ENCODE results near the gene TBC1D3G.
"Not testable (repeated sequence)": the region's sequence is repeated elsewhere in the genome, so short reads cannot be mapped to it uniquely, and the experiment has no call there.

Gene TBC1D3G

DNA sequence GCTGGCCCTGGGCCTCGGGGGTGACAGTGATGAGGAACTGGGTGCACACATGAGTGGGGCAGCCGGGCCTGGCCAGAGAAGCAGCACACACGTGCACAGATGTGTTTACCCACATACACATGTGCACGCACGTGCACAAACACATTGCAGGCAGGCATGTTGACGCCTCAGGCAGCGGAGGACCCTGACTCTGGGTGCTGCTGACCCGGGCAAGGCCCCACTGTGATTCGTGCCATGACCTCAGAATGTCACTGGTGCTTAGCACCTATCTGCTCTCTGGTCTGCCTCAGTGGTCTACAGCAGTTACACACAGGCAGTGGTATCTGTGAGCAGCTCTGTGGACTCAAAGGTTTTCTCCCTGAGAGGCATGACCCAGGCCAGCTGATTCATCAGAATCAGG, at the start of gene TBC1D3G:
TBC1D3G (plus strand) TSS at position 301 of the 400 bp plus-strand sequence. CDS start 1,528 bp downstream, outside the sequence.
- not testable (repeated sequence) for DNase-seq (ENCODE audit: low read depth)

DNA sequence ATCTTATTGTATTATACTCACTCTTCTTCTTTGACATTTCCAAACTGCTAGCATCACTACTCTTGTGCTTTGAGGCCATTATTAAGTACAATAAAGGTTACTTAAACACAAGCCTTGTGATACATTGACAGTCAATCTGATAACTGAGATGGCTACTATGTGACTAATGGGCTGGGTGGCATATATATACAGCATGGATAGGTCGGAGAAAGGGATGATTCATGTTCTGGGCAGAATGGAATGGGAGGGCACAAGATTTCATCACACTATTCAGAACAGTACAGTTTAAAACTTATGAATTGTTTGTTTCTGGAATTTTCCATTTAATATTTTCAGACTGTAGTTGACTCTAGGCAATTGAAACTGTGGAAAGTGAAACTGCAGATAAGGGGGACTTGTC, 40.4 kb upstream of the TBC1D3G start:
- not testable (repeated sequence) for DNase-seq (ENCODE audit: low read depth)

DNA sequence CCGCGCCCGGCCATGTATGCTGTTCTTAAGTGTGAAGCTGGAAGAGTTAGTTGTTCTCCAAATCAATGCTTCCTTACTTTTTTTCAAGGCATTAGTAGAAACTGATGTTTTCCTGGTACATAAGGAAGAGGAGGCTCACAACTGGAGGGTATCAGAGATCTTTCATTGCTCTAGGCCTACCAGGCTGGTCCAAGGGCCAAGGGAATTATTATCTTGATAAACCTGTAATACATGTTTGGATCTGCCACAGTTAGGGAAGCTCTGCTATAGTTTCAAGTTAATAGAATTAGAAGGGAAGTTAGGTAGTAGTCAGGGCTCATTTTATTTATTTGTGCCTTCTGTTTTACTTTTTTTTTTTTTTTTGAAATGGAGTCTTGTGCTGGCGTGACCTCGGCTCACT, 39.5 kb upstream of the TBC1D3G start:
- not testable (repeated sequence) for DNase-seq (ENCODE audit: low read depth)

DNA sequence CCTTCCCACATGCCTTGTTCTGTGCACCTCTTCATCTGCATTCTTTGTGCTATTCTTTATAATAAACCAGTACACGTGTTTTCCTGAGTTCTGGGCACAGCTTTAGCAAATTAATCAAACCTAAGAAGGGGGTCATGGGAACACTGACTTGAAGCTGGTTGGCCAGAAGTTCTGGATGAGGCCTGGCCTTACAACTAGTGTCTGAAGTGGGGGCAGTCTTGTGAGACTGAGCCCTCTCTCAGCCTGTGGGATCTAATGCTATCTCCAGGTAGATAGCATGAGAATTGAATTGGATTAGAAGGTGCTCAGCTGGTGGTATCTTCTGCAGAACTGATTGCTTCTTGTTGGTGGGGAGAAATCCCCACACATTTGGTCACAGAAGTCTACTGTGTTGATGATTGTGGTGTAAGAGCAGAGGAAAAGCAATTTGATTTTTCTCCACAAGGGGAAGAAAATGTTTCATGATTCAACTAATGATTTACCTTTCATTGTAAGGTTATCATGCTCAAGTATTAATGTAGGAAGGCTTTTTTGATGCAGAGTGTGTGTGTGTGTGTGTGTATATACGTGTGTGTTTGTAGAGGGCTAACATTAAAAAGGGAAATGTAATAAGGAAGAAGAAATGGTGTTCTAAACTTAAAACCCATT, 33.6 kb upstream of the TBC1D3G start:
- not testable (repeated sequence) for DNase-seq (ENCODE audit: low read depth)

DNA sequence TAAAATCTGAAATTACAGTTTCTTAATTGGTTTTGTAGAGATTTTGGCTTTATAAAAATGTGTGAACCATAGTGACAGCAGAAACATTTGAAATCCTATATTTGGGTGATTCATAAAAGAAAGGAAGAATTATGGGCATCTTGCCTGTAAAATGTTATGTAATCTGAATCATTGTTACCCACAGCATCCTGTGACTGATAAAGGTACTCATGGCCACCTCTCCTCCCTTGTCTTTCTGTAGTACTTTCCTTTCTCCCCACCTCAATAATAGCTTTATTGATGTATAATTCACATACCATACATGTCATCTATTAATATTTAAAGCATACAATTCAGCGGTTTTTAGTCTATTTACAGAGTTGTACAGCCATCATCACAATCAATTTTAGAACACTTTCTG, 28.5 kb upstream of the TBC1D3G start:
- not testable (repeated sequence) for DNase-seq (ENCODE audit: low read depth)

DNA sequence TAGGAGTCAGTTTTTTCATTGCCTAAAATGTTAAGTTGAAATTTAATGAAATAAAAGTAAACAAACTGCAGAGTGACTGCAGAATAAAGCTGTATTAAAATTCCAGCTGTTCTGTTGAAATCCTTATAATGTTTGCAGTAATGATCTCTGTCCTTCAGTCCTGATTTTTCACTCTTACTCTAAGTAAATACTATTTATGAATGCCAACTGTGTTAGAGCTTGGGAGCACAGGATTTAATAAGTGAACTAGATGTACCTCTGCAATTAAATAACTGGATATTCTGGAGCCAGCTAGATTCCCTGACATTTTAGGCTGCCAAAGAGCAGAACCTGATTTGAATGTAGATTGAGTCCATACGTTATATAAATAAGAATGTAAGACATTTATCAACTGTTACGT, 7.9 kb upstream of the TBC1D3G start:
- DNase-seq (ENCODE audit: low read depth), result not testable (repeated sequence)

- DNase-seq (ENCODE audit: low read depth), result not testable (repeated sequence)
Measured at GRCh38 chr17:36362496-36362895, 38.8 kb downstream of the TBC1D3G start.

GRCh38 chr17:36375938-36376337, 52.3 kb downstream of the TBC1D3G start:
- DNase-seq (ENCODE audit: low read depth), result not testable (repeated sequence)

All from activated gamma-delta T cell treated with anti-CD3 and anti-CD28 coated beads, Interleukin-2, amount 50 U/mL, for 16 hours (primary cell).